ENCODE results near the gene PGAP2.
"Not testable (repeated sequence)": the region's sequence is repeated elsewhere in the genome, so short reads cannot be mapped to it uniquely, and the experiment has no call there.

Gene PGAP2

DNA sequence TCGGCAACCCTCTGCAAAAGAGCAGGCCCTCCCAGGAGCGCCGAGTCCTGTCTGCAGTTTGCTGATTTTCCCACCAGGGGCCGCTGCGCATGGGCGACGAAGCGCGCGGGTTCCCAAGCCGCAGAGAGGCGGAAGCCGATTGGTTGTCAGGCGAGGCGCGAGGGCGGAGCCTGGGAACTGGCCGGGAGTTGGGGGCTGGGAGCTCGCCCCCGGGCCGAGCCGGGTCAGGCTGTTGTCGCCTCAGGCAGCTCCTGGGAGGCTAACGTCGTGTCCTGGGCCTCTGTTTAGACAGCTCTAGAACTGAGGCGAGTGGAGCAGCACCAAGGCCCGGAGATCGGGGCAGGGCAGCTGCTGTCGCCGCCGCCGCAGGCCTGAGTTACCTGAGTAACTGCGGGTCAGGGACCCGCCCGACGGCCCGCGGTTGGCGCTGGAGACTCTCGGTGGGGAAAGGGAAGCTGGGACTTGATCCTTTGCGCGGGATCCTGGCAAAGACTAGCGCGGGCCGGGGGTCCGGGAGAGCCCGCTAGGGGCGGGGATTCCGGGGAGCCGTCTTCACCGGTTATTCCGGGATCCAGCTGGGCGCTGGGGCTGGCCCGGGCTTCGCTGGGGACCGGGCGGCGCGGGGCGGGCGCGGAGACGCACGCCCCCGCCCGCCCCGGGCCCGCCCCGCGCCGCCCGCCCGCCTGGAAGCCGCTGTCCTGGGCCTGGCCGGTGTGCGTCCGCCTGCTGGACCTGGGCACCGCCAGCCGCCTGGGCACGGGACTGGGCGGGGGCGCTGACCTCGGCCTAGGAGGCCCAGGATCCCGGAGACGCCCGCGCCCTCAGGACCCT is 46.8 kb downstream of the PGAP2 start, which contains the start of gene STIM1:
Gene STIM1, plus strand, starts transcription at position 688 of the 831 bp plus-strand sequence. CDS start 607 bp downstream, outside the sequence.
- no peak for FAIRE-seq

DNA sequence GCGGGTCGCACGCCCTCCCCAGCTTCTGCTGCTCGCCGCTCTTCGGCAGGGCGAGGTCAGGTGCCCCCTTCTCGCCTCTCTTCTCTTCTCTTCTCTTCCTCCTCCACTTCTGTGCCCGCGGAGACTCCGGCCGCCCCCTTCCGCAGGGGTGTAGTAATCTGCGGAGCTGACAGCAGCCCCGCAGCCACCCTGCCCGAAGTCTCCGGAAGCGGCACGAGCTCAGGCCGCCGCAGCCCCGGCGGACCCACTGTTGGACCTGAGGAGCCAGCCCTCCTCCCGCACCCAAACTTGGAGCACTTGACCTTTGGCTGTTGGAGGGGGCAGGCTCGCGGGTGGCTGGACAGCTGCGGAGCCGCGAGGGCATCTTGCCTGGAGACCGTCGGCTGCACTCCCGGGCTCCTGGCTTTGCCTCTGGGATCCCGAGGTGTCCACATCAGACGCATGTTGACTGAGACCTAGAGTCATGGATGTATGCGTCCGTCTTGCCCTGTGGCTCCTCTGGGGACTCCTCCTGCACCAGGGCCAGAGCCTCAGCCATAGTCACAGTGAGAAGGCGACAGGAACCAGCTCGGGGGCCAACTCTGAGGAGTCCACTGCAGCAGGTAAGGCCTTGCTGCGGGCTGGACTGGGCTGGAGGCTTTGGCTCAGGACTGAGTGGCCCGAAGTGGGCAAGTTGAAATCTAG is 47.6 kb downstream of the PGAP2 start:
- no peak for FAIRE-seq
- DNase-seq (ENCODE audit: low spot score) = peak; percentile 30

More for the DNA sequence above, 46.8 kb downstream of the PGAP2 start, which contains the start of gene STIM1:
- DNase-seq (ENCODE audit: low spot score) = peak; percentile 96

DNA sequence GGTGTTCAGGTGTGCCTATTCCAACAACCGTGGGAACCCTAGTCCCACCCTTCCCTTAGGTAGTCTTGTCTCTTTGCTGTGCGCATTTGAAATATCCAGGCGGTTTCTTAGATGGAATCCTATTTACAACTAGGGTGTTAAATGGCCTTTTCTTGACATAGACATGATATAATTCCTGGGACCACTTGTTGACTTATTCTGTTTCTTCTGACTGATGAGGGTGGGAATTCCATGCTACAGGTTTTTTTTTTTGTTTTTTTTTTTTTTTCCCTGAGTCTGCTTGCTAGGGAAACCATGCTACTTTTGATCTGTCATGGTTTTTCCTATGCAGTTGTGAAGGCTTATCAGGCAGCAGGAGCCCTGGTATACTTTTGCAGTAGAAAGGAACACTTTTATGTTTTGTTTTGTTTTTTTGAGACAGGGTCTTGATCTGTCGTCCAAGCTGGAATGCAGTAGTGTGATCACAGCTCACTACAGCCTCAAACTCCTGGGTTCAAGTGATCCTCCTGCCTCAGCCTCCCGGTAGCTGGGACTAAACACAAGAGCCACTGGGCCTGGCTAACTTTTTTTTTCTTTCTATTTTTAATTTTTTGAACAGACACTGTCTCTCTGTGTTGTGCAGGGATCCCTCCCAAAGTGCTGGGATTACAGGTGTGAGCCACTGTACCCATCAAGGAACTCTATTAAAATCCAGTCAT is 48.6 kb downstream of the PGAP2 start:
- FAIRE-seq = no peak
- no peak for DNase-seq (ENCODE audit: low spot score)

DNA sequence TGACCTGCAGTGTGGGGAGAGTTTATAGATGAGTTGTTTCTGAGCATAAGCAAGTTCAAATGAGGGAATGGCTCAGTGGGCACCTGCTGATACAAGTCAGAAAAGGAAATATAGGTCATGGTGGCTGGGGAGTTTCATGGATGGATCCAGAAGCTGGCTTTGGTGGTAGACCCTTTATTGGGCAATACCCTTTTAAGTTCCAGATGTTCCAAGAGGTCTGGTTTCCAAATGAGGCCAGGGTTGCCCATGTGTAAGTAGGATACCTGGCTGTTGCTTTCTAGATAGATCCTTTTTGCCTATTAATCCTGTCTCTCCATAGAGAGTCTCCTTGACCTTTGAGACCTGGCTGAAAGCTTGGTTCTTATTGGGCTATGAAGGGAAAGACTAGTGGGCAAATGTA is 49.3 kb downstream of the PGAP2 start:
- no peak for DNase-seq (ENCODE audit: low spot score)
- FAIRE-seq = no peak

DNA sequence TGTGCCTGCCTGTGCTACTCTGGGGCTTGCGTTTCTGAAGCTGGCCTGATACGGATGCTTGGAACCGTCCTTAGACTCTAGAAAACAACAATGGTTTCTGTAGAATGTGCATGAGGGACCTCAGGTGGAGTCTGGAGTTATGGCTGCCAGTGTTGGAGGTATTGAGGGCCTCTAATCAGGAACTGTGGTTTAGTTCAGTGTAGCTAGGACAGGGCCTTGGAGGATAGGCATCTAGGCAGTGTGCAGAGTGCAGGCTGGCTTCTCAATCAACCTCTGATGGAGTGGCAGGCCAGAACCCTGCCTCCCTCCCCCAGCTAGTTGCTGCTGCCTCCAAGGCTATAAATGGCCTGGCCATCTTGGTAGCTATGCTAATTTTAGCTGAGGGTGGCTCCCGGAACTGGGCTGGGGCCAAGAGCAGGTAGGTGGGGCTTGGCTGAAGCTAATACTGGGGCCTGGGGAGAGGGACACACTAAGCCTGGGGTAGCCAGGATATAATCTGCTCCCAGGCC is 51.1 kb downstream of the PGAP2 start:
- DNase-seq (ENCODE audit: low spot score) = no peak
- no peak for FAIRE-seq

DNA sequence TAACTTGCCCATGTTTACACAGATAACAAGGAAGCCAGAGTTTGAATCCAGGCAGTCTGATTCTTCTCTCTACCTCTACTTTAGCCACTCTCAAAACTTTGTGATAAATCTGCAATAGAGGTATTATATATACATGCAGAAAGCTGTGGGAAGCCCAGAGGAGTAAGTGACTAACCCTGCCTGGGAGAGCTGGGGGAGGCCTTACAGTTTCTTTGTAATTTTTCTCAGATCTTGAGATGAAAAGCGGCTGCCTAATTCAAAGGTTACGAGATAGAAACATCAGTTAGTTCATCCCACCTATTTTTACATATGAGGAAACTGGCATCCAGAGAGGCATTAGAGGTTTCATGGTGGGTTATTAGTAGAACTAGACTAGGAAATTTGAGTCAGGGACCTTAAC is 52.0 kb downstream of the PGAP2 start:
- FAIRE-seq (no peak), DNase-seq (ENCODE audit: low spot score) (no peak)

DNA sequence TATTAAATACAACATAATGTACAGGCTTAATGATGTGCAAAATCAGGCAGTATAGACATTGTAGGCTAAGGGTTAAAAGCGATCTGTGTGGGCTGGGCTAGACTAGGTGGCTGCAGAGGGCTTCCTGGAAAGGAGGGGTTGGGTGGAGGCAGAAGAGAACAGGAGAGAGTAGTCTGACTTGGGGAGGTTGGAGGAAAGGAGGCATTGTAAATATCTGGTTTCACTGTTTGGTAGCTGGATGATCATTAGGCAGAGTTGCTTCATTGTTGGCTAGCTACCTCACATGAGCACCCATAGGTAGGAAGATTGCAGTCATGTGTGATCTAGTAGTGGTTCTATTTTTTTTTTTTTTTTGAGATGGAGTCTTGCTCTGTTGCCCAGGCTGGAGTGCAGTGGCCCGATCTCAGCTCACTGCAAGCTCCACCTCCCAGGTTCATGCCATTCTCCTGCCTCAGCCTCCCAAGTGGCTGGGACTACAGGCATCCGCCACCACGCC is 52.6 kb downstream of the PGAP2 start:
- FAIRE-seq; DNase-seq (ENCODE audit: low spot score): not testable (repeated sequence)

DNA sequence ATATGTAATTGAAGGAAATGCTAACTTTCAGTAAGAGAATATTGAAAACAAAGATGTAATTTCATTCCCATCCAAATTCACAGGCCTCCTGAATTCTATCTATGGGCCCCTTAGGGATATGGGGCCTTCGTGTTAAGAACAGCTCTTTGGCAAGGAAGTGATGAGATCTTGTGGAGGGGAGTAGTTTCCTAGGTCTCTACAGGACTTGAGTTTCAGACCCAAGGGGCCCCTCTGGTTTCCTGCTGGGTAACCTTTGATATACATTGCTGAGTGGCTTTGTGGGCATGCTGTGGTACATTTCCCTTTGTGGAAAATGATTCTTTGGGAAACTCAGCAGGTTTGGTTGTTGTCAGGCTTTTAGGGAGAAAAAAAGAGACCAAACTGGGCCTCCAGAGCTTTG is 53.3 kb downstream of the PGAP2 start:
- FAIRE-seq (no peak), DNase-seq (ENCODE audit: low spot score) (no peak)

DNA sequence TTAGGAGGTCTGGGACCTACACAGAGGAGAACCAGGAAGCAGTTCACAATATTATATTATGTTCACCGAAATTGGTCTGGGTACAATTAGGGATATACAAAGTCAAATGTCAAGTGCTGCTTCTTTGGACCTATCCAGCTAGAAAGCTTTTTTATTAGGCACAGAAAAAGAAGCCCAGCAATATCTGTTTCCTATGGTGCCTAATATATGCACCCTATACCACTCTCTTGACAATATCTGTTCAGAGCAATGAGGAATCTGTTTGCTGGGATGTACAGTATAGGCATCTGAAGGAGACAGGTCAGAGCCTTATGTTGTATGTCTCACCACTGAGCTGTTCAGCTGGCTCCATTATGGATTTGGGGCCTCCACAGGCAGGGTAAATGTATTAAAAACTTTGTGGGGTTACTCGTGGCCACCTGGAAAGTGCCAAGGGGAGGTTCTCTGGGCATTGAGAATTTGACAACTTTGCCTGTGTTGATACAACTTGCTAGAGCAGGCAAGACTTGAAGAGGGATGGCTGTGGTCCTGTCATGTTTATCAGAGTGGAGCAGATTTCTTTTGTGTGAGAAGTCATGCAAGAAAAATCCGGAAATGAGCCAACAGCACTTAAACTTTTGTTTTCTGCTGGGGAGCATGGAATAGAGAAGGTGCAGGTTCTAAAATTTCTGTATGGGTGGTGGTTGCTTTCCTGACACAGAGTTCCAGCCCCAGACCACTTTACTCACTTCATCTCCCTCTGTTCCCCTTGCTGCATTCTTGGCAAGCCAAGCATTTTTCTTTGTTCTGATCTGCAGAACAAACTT is 57.2 kb downstream of the PGAP2 start:
- no peak for FAIRE-seq
- DNase-seq (ENCODE audit: low spot score) = no peak

DNA sequence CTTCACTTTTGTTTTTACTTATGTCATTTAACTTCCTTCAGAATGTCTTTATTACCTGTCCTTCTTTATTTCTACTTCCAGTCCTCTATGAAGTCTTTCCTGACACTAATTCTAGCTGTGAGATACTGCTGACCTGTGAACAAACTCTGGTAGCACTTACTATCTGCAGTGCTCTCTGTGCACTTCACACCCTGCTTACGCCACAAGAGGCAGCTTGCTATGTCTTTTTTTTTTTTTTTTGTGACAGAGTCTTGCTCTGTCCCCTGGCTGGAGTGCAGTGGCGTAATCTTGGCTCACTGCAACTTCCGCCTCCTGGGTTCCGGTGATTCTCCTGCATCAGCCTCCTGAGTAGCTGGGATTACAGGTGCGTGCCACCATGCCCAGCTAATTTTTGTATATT is 57.8 kb downstream of the PGAP2 start:
- FAIRE-seq = no peak
- no peak for DNase-seq (ENCODE audit: low spot score)

DNA sequence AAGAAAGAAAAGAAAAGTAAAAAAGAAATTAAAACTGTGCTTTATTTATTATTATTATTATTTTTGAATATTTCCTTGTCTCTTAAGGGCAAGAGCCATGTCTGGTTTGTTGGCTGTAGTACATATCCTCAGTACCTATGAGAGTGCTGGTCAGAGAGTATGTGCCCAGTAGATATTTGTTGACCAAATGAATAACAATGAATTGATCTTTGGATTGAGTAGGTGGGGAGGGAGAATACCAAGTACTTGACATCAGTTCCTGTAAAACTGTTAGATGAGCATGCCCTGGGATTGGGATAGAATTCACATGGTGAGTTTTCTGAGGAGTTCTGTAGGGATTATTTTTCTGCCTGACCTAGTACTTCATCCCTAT is 58.5 kb downstream of the PGAP2 start:
- FAIRE-seq (no peak), DNase-seq (ENCODE audit: low spot score) (no peak)

DNA sequence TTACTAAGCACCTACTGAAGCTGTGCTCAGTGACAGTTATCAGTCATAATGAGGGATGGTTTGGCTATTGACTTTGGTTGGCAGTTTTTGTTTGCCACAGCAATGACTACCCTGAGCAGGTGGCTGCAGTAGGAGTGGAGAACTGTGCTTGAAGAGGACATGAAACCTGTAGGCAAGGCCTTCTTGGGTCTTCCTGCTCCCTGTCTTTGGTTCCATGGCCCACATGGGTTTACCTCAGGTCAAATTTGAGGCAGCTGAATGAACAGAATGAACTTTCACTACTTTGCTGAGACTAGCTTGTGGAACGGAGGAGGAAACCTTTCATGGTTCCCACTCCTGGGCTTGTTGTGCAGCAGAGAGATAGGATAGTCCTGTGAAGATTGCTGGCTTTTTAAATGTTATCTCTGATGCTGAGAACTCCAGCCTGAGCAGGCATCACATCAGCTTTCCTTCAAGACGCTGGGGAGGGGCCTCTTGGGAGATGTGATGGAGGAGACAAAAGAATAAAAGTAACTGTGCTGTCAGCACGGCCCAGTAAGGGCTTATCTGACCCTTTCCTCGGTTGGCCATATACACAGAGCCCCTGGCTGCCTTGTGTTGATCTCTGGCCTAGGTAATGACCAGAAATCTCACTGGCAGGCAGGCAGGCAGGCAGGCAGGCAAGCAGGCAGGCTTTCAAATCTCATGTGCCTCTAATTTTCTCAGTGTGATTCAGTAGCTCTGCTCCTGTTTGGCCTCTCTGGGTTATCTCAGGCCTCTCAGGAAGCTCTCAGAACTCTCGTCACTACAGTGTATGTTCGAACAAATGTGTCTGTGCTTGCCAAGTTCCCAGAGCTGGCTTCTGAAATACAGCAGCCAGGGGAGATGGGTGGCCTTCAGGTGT is 59.1 kb downstream of the PGAP2 start:
- no peak for FAIRE-seq
- no peak for DNase-seq (ENCODE audit: low spot score)

DNA sequence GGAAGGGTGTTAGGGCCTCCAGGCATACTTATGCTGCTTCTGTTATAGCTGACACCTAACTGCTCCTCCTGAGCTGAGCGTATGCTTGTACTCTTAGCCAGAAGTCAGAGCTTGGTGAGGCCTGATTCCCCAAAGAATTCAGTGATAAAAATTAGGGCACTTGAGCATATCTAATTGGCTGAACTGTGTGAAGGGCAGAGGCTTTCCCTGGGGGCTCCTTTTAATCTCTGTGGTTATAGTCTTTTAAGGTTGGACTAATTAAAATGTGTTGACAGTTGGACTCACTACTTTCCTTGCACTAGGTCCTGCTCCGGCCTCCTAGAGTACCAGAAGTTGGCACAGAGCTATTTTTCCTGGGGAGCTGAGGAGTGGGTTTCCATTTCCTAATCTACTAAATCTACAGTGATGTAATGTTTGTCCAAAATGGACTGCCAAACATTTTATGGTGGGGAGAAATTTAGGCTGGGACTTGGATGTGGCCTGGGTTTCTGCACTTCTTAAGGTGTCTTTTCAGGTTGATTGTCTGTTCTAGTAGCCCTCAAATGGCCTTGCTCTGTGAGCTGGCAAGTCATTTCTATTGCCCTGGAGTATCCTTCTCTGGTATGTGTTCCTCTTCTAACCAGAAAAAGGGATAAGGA is 65.5 kb downstream of the PGAP2 start:
- DNase-seq (ENCODE audit: low spot score) = no peak
- no peak for FAIRE-seq

Data from urothelium cell line (cell line).